ENCODE measurements around the gene ATP10A. TPM values are rescaled to one million over a fixed set of nuclear protein-coding genes. Genes with fewer than 3 reads are reported as not detected.

The ATP10A gene
- total RNA-seq, 1 experiment from 2014 or later: not detected

- no peaks in the 10 kb centered on the region for H3K4me1 Mint-ChIP-seq (ENCODE audit: insufficient read depth, unreplicated experiment)
- no peak for DNase-seq (ENCODE audit: unreplicated experiment)
- no peak for TF ChIP-seq CTCF (IDR thresholded peaks at IDR 0.05; ENCODE audit: unreplicated experiment)
- ChIA-PET CTCF (no interaction called here), POLR2A (no interaction called here)
- H3K36me3 Mint-ChIP-seq (ENCODE audit: insufficient read depth, unreplicated experiment): no peaks in the 10 kb centered on the region
- H3K27ac Mint-ChIP-seq (ENCODE audit: low read depth, unreplicated experiment): no peak overlapping the region
- no peaks in the 10 kb centered on the region for H3K27me3 Mint-ChIP-seq (ENCODE audit: insufficient read depth, unreplicated experiment)
- H3K9me3 Mint-ChIP-seq (ENCODE audit: unreplicated experiment): peaks cover 11% of the 10 kb centered on the region
- BruUV-seq (replicated peaks): no TSS peak
- no peak overlapping the region for H3K4me3 Mint-ChIP-seq (ENCODE audit: unreplicated experiment)
- intact Hi-C loops (cut with micrococcal nuclease): no loop called here
These were observed 175.9 kb downstream of the ATP10A start for GRCh38 chr15:25687276-25687675.

GRCh38 chr15:25686780-25687179, 176.3 kb downstream of the ATP10A start:
- Mint-ChIP-seq H3K27me3 (ENCODE audit: insufficient read depth, unreplicated experiment) (no peaks in the 10 kb centered on the region), H3K4me1 (ENCODE audit: insufficient read depth, unreplicated experiment) (no peaks in the 10 kb centered on the region), H3K36me3 (ENCODE audit: insufficient read depth, unreplicated experiment) (no peaks in the 10 kb centered on the region), H3K9me3 (ENCODE audit: unreplicated experiment) (peaks cover 9% of the 10 kb centered on the region), H3K4me3 (ENCODE audit: unreplicated experiment) (no peak overlapping the region), H3K27ac (ENCODE audit: low read depth, unreplicated experiment) (no peak overlapping the region)
- intact Hi-C loops (cut with micrococcal nuclease): no loop called here
- ChIA-PET POLR2A (no interaction called here), CTCF (no interaction called here)
- DNase-seq (ENCODE audit: unreplicated experiment): no peak
- BruUV-seq (replicated peaks): no TSS peak
- TF ChIP-seq CTCF (IDR thresholded peaks at IDR 0.05; ENCODE audit: unreplicated experiment): no peak

GRCh38 chr15:25684521-25685431, 178.4 kb downstream of the ATP10A start:
- Mint-ChIP-seq H3K36me3 (ENCODE audit: insufficient read depth, unreplicated experiment) (no peaks in the 10 kb centered on the region), H3K4me3 (ENCODE audit: unreplicated experiment) (no peak overlapping the region), H3K27me3 (ENCODE audit: insufficient read depth, unreplicated experiment) (no peaks in the 10 kb centered on the region), H3K9me3 (ENCODE audit: unreplicated experiment) (peaks cover 25% of the 10 kb centered on the region), H3K27ac (ENCODE audit: low read depth, unreplicated experiment) (no peak overlapping the region), H3K4me1 (ENCODE audit: insufficient read depth, unreplicated experiment) (no peaks in the 10 kb centered on the region)
- CTCF ChIA-PET: no interaction called here
- no peak for TF ChIP-seq CTCF (IDR thresholded peaks at IDR 0.05; ENCODE audit: unreplicated experiment)
- BruUV-seq (replicated peaks): no TSS peak
- intact Hi-C loops (cut with micrococcal nuclease): no loop called here
- DNase-seq (ENCODE audit: unreplicated experiment): no peak
- POLR2A ChIA-PET: no interaction called here

GRCh38 chr15:25683911-25684310, 179.2 kb downstream of the ATP10A start:
- BruUV-seq (replicated peaks): no TSS peak
- DNase-seq (ENCODE audit: unreplicated experiment): no peak
- ChIA-PET CTCF (interaction anchor here (0.7 kb wide), 1 partner anchor 28 kb away, joined by 3 read pairs; no protein-coding TSS in a partner anchor), POLR2A (no interaction called here)
- H3K4me1 Mint-ChIP-seq (ENCODE audit: insufficient read depth, unreplicated experiment): no peaks in the 10 kb centered on the region
- intact Hi-C loops (cut with micrococcal nuclease): no loop called here
- no peaks in the 10 kb centered on the region for H3K27me3 Mint-ChIP-seq (ENCODE audit: insufficient read depth, unreplicated experiment)
- peaks cover 25% of the 10 kb centered on the region for H3K9me3 Mint-ChIP-seq (ENCODE audit: unreplicated experiment)
- no peak overlapping the region for H3K27ac Mint-ChIP-seq (ENCODE audit: low read depth, unreplicated experiment)
- no peaks in the 10 kb centered on the region for H3K36me3 Mint-ChIP-seq (ENCODE audit: insufficient read depth, unreplicated experiment)
- TF ChIP-seq CTCF (IDR thresholded peaks at IDR 0.05; ENCODE audit: unreplicated experiment): no peak
- H3K4me3 Mint-ChIP-seq (ENCODE audit: unreplicated experiment): no peak overlapping the region
